GM23338 (cell line): ENCODE measurements around the gene RAB11FIP4. TPM values are rescaled to one million over a fixed set of nuclear protein-coding genes. Genes with fewer than 3 reads are reported as not detected.

Experiments
- ATAC-seq: fragments of 200-7000 bp; cut with Tn5 transposase; 3 replicates; pipeline ENCODE4 v1.9.1; 2020
- DNase-seq: peaks from one replicate; pipeline ENCODE4 v3.0.0-alpha.2; 2015; ENCODE audit warnings: low spot score
- H2AFZ ChIP-seq: fragments of 200-600 bp; sonication (generic); 2 replicates; pipeline ENCODE4 v1.8.0; 2016; ENCODE audit warnings: antibody characterized with exemption, mild to moderate bottlenecking, moderate library complexity
- H3F3A ChIP-seq: fragments of 200-600 bp; sonication (generic); replicated peaks from 2 replicates; pipeline ENCODE4 v1.8.0; 2017; ENCODE audit warnings: antibody characterized with exemption, mixed run types, low read depth
- H3K27ac ChIP-seq: fragments of 200-600 bp; sonication (generic); 2 replicates; pipeline ENCODE4 v1.6.1; 2016; ENCODE audit warnings: low read depth
- H3K27me3 ChIP-seq: fragments of 200-600 bp; sonication (generic); 2 replicates; pipeline ENCODE4 v1.8.0; 2016; ENCODE audit warnings: mild to moderate bottlenecking, mixed run types, moderate library complexity; ENCODE audit not compliant: insufficient read depth
- H3K36me3 ChIP-seq: fragments of 200-600 bp; sonication (generic); 2 replicates; pipeline ENCODE4 v1.8.0; 2016; ENCODE audit warnings: mild to moderate bottlenecking; ENCODE audit not compliant: insufficient read depth
- H3K4me1 ChIP-seq: fragments of 200-600 bp; sonication (generic); 2 replicates; pipeline ENCODE4 v1.8.0; 2016; ENCODE audit warnings: mild to moderate bottlenecking, moderate library complexity; ENCODE audit not compliant: insufficient read depth
- H3K4me2 ChIP-seq: fragments of 200-600 bp; sonication (generic); 2 replicates; pipeline ENCODE4 v1.7.1; 2017; ENCODE audit warnings: mixed run types
- H3K4me3 ChIP-seq: fragments of 200-600 bp; sonication (generic); 2 replicates; pipeline ENCODE4 v1.6.1; 2016; ENCODE audit warnings: mixed run types
- H3K79me2 ChIP-seq: fragments of 200-600 bp; sonication (generic); replicated peaks from 2 replicates; pipeline ENCODE4 v1.8.0; 2017; ENCODE audit warnings: mild to moderate bottlenecking; ENCODE audit not compliant: insufficient read depth
- H3K9me2 ChIP-seq: fragments of 200-600 bp; sonication (generic); 2 replicates; pipeline ENCODE4 v1.8.0; 2017; ENCODE audit not compliant: insufficient read depth
- H4K20me1 ChIP-seq: fragments of 200-600 bp; sonication (generic); replicated peaks from 2 replicates; pipeline ENCODE4 v1.8.0; 2017; ENCODE audit warnings: mild to moderate bottlenecking; ENCODE audit not compliant: insufficient read depth
- H3K27ac Mint-ChIP-seq: 2 replicates; pipeline ENCODE4 v1.8.0; 2020; ENCODE audit warnings: inconsistent platforms, mild to moderate bottlenecking, moderate library complexity, mixed read lengths
- H3K27me3 Mint-ChIP-seq: 3 replicates; pipeline ENCODE4 v1.8.0; 2022; ENCODE audit warnings: low read depth, mild to moderate bottlenecking, moderate library complexity, mixed read lengths, inconsistent platforms; ENCODE audit not compliant: insufficient read depth, poor library complexity
- H3K36me3 Mint-ChIP-seq: 3 replicates; pipeline ENCODE4 v1.8.0; 2021; ENCODE audit warnings: low read depth, mild to moderate bottlenecking, inconsistent platforms, moderate library complexity, mixed read lengths
- H3K4me1 Mint-ChIP-seq: 3 replicates; pipeline ENCODE4 v1.8.0; 2020; ENCODE audit warnings: mild to moderate bottlenecking, inconsistent platforms, mixed read lengths
- H3K4me3 Mint-ChIP-seq: 3 replicates; pipeline ENCODE4 v1.8.0; 2021; ENCODE audit warnings: moderate library complexity, mild to moderate bottlenecking, inconsistent platforms, mixed read lengths
- H3K9me3 Mint-ChIP-seq: 3 replicates; pipeline ENCODE4 v1.8.0; 2020; ENCODE audit warnings: moderate library complexity, mild to moderate bottlenecking, inconsistent platforms, mixed read lengths
- CREB1 ChIP-seq: fragments of 250-450 bp; sonication (Bioruptor Pico); IDR thresholded peaks from 2 replicates; pipeline ENCODE4 v1.5.0; 2020; ENCODE audit warnings: low read depth, mild to moderate bottlenecking, moderate library complexity
- EZH2 ChIP-seq: fragments of 200-600 bp; sonication (generic); IDR thresholded peaks from one replicate; pipeline ENCODE4 v1.8.0; 2017; ENCODE audit warnings: antibody characterized with exemption, mild to moderate bottlenecking, low read depth; ENCODE audit not compliant: unreplicated experiment
- EZH2phosphoT487 ChIP-seq: fragments of 200-600 bp; sonication (generic); IDR thresholded peaks from one replicate; pipeline ENCODE4 v1.8.1; 2018; ENCODE audit warnings: antibody characterized with exemption; ENCODE audit not compliant: unreplicated experiment
- JUNB ChIP-seq: IDR thresholded peaks from one replicate; pipeline ENCODE4 v1.6.1; 2016; ENCODE audit warnings: antibody characterized with exemption; ENCODE audit not compliant: unreplicated experiment
- NANOG ChIP-seq: IDR thresholded peaks from 2 replicates; pipeline ENCODE4 v1.6.1; 2016; ENCODE audit warnings: antibody characterized with exemption, borderline replicate concordance
- POLR2AphosphoS5 ChIP-seq: IDR thresholded peaks from 2 replicates; pipeline ENCODE4 v1.6.1; 2016; ENCODE audit warnings: antibody characterized with exemption, low read depth
- ZNF114 ChIP-seq: fragments of 250-450 bp; sonication (Bioruptor Pico); IDR thresholded peaks from 2 replicates; pipeline ENCODE4 v1.5.0; 2020; ENCODE audit warnings: mild to moderate bottlenecking, moderate library complexity
- ZNF331 ChIP-seq: fragments of 250-450 bp; sonication (Bioruptor Pico); IDR thresholded peaks from 2 replicates; pipeline ENCODE4 v1.5.0; 2020; ENCODE audit warnings: low read depth, mild to moderate bottlenecking, moderate library complexity
- polyA plus RNA-seq: library from polyadenylated mRNA; unstranded; fragments of >200 nt; fragmentation: Nextera tagmentation; extraction: Ambion mirVana; gene quantifications from 2 replicates; pipeline ENCODE4 v1.2.1, GENCODE V29; 2016
- total RNA-seq: library from RNA; depleted of rRNA; stranded (reverse); fragments of >200 nt; shearing (Covaris generic); gene quantifications from 2 replicates; pipeline ENCODE4 v1.2.3, GENCODE V29; 2014
- TF ChIP-seq, protein P1 (sequence below), 2 experiments: fragments of 200-600 bp in 1 of 2; sonication (generic) in 1 of 2; conservative IDR thresholded peaks; 2 replicates each; pipeline versions ENCODE4 v1.5.1 to v1.6.1; 2016 to 2017; ENCODE audit warnings: antibody characterized with exemption in 2 of 2, low read depth in 2 of 2, mild to moderate bottlenecking in 2 of 2, moderate library complexity in 1 of 2
- TF ChIP-seq, protein P2 (sequence below): IDR thresholded peaks from one replicate; pipeline ENCODE4 v1.6.1; 2018; ENCODE audit warnings: antibody characterized with exemption; ENCODE audit not compliant: unreplicated experiment
- TF ChIP-seq, protein P3 (sequence below): IDR thresholded peaks from 2 replicates; pipeline ENCODE4 v1.6.1; 2016; ENCODE audit warnings: antibody characterized with exemption

Gene RAB11FIP4
- total and polyA plus RNA-seq, 2 experiments from 2014 or later: 26.0 to 65.6 TPM

DNA sequence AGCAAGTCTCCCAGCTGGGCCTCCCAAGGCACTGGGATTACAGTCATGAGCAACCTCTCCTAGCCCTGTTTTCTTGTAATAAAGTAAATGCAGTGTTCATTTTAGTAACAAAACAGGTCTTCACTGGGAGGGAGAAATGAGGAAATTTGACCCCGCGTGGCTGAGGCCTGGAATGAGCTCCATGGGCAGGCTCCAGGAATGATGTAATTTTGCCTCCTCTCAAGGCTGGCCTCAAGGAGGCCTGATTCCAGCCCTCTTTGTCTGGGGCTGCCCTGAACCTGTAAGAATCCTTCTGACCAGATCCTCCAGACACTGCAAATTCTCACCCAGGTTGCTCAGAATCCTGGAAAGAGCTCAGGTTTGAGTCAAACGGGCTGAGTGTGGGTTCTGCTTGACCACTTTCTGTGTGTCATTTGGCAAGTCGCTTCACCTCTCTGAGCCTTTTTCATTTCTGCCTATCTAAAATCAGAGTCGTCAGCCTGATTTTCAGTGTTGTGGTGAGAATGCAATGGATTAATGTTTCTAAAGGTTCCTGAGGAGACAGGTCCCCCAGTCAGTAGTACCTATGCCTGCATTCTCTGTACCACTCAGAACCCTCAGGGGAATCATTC, 57.1 kb downstream of the RAB11FIP4 start (continued):
- TF ChIP-seq ZNF114 (CRISPR knock-in tag) (no peak), POLR2AphosphoS5 (no peak), NANOG (no peak), CREB1 (CRISPR knock-in tag) (no peak), EZH2 (no peak)
- TF ChIP-seq, protein P1, sequence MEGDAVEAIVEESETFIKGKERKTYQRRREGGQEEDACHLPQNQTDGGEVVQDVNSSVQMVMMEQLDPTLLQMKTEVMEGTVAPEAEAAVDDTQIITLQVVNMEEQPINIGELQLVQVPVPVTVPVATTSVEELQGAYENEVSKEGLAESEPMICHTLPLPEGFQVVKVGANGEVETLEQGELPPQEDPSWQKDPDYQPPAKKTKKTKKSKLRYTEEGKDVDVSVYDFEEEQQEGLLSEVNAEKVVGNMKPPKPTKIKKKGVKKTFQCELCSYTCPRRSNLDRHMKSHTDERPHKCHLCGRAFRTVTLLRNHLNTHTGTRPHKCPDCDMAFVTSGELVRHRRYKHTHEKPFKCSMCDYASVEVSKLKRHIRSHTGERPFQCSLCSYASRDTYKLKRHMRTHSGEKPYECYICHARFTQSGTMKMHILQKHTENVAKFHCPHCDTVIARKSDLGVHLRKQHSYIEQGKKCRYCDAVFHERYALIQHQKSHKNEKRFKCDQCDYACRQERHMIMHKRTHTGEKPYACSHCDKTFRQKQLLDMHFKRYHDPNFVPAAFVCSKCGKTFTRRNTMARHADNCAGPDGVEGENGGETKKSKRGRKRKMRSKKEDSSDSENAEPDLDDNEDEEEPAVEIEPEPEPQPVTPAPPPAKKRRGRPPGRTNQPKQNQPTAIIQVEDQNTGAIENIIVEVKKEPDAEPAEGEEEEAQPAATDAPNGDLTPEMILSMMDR (conservative IDR thresholded peaks at IDR 0.05; ENCODE audit: low read depth in 2 of 2): no peak
- TF ChIP-seq, protein P2, sequence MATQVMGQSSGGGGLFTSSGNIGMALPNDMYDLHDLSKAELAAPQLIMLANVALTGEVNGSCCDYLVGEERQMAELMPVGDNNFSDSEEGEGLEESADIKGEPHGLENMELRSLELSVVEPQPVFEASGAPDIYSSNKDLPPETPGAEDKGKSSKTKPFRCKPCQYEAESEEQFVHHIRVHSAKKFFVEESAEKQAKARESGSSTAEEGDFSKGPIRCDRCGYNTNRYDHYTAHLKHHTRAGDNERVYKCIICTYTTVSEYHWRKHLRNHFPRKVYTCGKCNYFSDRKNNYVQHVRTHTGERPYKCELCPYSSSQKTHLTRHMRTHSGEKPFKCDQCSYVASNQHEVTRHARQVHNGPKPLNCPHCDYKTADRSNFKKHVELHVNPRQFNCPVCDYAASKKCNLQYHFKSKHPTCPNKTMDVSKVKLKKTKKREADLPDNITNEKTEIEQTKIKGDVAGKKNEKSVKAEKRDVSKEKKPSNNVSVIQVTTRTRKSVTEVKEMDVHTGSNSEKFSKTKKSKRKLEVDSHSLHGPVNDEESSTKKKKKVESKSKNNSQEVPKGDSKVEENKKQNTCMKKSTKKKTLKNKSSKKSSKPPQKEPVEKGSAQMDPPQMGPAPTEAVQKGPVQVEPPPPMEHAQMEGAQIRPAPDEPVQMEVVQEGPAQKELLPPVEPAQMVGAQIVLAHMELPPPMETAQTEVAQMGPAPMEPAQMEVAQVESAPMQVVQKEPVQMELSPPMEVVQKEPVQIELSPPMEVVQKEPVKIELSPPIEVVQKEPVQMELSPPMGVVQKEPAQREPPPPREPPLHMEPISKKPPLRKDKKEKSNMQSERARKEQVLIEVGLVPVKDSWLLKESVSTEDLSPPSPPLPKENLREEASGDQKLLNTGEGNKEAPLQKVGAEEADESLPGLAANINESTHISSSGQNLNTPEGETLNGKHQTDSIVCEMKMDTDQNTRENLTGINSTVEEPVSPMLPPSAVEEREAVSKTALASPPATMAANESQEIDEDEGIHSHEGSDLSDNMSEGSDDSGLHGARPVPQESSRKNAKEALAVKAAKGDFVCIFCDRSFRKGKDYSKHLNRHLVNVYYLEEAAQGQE: no peak
- TF ChIP-seq, protein P3, sequence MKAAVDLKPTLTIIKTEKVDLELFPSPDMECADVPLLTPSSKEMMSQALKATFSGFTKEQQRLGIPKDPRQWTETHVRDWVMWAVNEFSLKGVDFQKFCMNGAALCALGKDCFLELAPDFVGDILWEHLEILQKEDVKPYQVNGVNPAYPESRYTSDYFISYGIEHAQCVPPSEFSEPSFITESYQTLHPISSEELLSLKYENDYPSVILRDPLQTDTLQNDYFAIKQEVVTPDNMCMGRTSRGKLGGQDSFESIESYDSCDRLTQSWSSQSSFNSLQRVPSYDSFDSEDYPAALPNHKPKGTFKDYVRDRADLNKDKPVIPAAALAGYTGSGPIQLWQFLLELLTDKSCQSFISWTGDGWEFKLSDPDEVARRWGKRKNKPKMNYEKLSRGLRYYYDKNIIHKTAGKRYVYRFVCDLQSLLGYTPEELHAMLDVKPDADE: no peak

DNA sequence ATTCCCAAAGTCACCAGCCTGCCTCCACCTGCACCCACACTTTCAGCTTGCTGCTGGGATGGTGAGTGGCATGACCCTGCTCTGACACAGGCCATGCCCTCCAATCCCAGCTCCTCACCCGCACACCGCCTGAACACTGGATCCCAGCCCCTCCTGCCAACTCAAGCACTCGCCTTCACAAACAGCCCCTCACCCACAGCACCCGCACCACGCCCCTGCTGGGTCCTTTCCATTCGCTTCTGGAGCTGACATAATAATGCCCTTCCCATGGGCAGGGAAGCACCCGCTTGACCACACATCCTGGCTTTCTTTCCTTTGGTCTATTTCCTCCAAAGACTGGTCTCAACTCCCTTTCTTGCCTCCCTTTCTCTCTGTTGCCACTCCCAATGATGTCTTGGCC, 57.6 kb downstream of the RAB11FIP4 start:
- no peak for ATAC-seq
- TF ChIP-seq EZH2 (no peak), EZH2phosphoT487 (no peak), ZNF114 (CRISPR knock-in tag) (no peak), POLR2AphosphoS5 (no peak), NANOG (no peak), CREB1 (CRISPR knock-in tag) (no peak), ZNF331 (CRISPR knock-in tag) (no peak), JUNB (no peak)
- TF ChIP-seq, protein P3: no peak
- TF ChIP-seq, protein P1 (conservative IDR thresholded peaks at IDR 0.05; ENCODE audit: low read depth in 2 of 2): no peak
- TF ChIP-seq, protein P2: no peak

More for the DNA sequence above, 57.6 kb downstream of the RAB11FIP4 start:
- no peak overlapping the region for H3K4me3 ChIP-seq
- no peaks in the 10 kb centered on the region for H3K4me1 ChIP-seq
- H3K4me2 ChIP-seq: no peak overlapping the region
- H3K36me3 ChIP-seq: no peaks in the 10 kb centered on the region
- no peak overlapping the region for H3K4me3 Mint-ChIP-seq
- H3F3A ChIP-seq: no peaks in the 10 kb centered on the region
- H4K20me1 ChIP-seq: no peaks in the 10 kb centered on the region
- no peaks in the 10 kb centered on the region for H3K9me2 ChIP-seq
- no peaks in the 10 kb centered on the region for H3K27me3 ChIP-seq
- H3K27ac ChIP-seq: no peak overlapping the region
- H3K27me3 Mint-ChIP-seq: peaks cover 11% of the 10 kb centered on the region
- 0 out of 2 replicates have a peak overlapping the region, but pooled peaks have one; percentile 9 for H3K27ac Mint-ChIP-seq
- H3K36me3 Mint-ChIP-seq: no peaks in the 10 kb centered on the region
- H3K4me1 Mint-ChIP-seq: peaks cover 15% of the 10 kb centered on the region
- no peaks in the 10 kb centered on the region for H3K79me2 ChIP-seq
- H3K9me3 Mint-ChIP-seq: no peaks in the 10 kb centered on the region
- no peak overlapping the region for H2AFZ ChIP-seq
- no peak for DNase-seq
